22Rv1 (cell line): ENCODE data around the gene PCSK2.

Source experiments
- ZFX ChIP-seq: fragments of 450-650 bp; IDR thresholded peaks from 2 replicates; pipeline ENCODE4 v1.6.1; 2017; ENCODE audit warnings: antibody characterized with exemption, borderline replicate concordance
- TF ChIP-seq, protein P1 (sequence below): fragments of 450-650 bp; IDR thresholded peaks from 2 replicates; pipeline ENCODE4 v1.5.1; 2017; ENCODE audit warnings: mild to moderate bottlenecking

- TF ChIP-seq, protein P1, sequence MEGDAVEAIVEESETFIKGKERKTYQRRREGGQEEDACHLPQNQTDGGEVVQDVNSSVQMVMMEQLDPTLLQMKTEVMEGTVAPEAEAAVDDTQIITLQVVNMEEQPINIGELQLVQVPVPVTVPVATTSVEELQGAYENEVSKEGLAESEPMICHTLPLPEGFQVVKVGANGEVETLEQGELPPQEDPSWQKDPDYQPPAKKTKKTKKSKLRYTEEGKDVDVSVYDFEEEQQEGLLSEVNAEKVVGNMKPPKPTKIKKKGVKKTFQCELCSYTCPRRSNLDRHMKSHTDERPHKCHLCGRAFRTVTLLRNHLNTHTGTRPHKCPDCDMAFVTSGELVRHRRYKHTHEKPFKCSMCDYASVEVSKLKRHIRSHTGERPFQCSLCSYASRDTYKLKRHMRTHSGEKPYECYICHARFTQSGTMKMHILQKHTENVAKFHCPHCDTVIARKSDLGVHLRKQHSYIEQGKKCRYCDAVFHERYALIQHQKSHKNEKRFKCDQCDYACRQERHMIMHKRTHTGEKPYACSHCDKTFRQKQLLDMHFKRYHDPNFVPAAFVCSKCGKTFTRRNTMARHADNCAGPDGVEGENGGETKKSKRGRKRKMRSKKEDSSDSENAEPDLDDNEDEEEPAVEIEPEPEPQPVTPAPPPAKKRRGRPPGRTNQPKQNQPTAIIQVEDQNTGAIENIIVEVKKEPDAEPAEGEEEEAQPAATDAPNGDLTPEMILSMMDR, result no peak
- TF ChIP-seq ZFX, result no peak
Measured at GRCh38 chr20:17395729-17396128, 168.9 kb downstream of the PCSK2 start.
